HG03108 (cell line): ENCODE measurements around the gene ASAP2.

Source experiments
- ATAC-seq: cut with Tn5 transposase; IDR thresholded peaks from one replicate; pipeline ENCODE4 v1.9.1; 2021; ENCODE audit warnings: moderate library complexity; ENCODE audit not compliant: unreplicated experiment

ASAP2 gene

DNA sequence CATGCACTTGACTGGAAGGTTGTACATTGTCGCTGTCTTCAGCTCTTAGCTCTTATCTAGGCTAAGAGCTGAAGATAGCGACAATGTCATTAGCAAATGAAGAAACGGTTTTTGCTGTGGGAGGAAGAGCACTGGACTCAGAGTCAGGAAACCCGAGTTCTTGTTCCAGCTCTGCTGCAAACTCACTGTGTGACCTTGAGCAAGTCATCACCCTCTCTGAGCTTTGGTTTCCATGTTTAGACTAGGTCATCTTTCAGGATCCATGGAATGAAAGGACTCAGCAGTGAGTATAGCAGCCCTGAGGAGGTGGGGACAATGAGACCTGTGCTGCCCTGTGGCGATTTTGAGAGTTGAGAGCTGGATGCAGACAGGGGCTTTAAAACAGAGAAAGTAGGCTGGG lies 85.3 kb downstream of the ASAP2 start:
- no peak for ATAC-seq

DNA sequence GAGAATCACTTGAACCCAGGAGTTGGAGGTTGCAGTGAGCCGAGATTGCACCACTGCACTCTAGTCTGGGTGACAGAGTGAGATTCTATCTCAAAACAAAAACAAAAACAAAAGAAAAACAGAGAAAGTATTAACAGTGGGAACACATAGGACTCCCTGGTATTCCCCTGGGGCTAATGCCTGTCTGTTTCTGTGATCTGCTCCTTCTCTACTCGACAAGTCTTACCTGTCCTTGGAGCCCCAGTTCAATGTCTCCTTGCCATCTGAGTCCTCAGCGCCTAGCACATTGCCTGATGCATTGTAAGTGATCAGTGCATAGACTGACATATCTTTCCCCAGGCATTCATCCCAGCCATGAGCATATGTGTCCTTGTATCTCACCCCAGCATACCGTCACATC lies 85.8 kb downstream of the ASAP2 start:
- ATAC-seq: no peak

DNA sequence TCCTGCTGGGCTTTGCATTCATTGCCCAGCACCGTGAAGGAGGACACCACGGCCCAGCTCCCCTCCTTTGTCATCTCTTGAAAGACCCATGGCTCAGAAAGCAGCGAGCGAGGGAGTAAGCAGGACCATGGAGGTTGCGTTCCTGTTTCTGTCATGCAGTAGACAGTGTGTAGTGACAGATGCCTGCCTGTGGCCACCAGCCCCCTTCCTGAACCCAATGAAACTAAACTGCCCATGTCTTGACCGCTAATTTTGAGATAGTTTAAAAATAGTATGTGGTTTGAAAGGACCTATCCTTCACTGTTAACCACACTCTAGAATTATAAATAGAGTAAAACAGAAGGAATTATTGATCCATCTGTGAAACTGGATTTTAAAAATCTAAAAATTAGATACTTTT lies 88.2 kb downstream of the ASAP2 start:
- no peak for ATAC-seq

DNA sequence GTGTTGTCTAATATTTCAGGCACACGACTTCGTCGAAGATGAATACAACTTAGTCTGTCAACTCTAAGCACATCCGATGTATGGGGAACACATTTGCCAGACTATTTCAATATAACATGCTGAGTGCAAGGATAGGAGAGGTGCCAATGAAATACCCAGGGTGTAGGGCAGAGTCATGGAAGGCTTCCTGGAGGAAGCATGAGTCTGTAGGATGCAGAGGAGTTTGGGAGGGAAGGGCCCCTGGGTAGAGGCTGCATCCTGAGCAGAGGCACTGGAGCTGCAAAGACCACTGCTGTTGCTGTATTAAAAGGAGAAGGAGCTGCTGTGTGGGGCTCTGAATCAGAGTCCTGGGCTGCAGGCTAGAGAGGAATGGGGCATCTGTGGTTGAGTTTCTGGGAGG lies 89.9 kb downstream of the ASAP2 start:
- no peak for ATAC-seq

DNA sequence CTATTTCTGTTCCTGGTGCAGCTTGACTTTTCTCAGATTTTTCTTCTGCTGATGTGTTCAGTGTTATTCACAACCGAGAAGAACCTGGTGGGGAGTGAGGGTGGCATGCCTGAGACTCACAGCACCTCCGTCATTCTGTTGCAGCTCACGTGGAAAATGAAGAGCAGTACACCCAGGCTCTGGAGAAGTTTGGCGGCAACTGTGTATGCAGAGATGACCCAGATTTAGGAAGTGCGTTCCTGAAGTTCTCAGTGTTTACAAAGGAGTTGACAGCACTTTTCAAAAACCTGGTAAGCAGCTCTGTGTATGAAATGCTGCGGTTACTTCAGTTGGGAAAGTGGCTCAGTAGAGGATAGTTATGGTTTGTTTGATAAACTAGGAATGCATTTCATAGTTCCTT lies 90.5 kb downstream of the ASAP2 start:
- ATAC-seq: no peak

DNA sequence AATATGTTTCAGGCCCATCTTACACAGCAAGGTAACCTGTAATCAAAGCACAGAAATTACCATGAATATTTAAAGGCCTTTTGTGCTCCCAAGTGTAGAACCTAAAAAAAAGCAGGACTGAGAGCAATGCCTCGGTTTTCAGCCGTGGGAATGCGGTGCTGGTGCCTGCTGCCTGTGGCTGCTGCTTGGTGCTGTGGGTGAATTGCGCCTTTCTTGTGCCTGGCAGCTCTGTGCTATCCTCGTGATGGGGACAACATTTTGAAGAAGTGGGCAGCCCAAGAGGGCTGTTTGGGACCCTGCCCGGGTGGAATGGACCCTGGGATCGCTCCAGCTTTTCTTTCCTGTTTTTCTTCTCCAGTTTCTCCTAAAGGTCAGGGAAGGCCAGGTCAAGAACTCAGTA lies 91.2 kb downstream of the ASAP2 start:
- no peak for ATAC-seq

DNA sequence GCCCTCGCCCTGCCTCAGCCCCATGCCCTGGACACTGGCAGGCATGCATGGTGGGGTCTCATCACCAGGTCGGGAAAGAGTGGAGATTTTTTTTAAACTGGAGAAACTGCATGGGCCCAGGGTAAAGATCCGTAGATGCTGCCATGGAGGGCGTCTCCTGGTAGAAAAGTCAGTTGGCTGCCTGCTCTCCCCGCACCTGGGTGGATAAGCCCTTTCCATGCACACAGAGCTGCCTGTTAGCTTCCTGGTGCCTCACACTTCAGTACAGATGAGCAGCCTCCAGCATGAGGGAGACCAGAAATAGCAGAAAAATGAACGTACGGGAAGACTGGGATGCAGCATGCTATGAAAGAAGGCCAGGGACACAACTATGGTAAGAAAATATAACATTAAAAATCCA lies 92.0 kb downstream of the ASAP2 start:
- ATAC-seq: no peak

DNA sequence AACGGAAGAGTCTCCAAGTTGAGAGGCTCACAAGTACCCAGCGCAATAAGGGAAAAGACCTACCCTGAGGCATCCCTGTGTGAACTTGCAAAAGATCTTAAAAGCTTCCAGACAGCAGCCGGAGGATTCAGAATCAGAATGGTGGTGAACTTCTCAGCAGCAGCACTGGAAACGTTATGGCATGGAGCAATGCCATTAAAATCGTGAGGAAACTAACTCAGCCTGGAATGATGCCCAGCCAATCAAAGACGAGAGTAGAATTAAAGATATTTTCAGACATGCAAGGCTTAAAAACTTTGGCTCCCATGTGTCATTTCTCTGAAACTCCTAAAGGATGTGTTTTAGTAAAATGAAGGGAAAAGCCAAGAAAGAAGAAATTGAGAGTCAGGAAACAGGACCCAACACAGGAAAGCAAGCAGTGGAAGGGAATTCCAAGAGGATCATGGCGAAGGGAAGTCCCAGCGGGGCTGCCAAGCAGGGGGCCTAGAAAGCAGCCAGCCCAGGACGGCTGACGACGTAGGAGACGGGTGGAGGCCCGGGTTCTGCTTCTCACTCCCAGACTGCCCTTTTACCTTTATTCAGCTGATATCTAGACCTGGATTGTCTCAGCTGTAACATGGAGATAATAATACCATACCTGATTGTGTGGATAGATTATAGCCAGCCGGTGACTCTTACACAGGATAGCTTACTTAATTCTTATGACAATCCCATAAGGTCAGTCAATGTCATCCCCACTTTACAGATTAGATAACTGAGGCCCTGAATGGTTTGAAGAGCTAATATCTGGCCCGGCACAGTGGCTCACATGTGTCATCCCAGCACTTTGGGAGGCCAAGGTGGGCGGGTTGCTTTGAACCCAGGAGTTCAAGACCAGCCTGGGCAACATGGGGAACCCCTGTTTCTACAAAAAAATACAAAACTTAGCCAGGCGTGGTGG lies 92.8 kb downstream of the ASAP2 start:
- no peak for ATAC-seq

DNA sequence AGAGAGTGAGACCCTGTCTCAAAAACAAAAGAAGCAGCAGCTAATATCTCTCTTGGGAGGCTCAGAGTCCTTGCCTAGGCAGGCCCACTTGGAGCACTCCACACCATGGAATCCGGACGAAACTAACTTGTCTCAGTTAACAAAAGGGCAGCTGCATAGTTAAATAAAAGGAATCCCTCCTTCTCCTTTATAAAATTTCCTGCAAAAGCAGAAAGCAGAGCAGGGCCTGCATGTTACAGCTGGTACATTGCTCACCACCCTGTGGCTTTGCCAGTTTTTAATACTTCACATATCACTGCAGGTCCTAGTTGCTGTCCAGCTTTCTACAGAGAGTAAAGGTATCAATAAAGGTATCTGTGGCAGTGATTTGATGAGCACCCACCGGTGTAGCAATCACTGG lies 93.6 kb downstream of the ASAP2 start:
- ATAC-seq: no peak

DNA sequence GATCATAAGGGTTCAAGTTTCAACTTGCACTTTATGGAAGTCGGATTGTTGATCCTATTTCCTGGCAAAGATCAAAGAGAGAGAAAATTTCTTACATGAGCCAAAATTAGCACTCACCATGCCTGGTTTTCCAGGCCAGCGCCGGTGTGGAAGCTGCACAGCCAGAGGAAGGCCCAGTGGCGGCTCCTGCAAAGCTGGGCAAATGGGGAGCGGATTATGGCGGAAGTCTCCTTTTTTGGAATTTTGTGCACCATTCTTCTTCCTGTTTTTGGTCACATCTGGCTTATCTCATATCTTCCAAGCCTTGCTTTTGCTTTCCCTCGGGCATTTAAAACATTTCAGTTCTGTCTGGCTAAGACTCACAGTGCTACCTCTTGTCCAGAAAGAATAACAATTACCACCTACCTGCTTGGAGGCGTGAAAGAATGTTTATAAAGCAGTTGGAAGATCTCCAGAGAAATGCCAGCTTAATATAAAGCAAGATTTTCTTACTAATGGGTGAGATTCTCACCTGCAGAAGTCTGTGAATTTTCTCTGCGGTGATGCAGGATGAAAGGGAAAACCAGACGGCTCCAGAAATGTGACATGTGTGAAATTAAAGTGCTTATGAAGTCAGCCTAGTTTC lies 94.3 kb downstream of the ASAP2 start:
- ATAC-seq: no peak

DNA sequence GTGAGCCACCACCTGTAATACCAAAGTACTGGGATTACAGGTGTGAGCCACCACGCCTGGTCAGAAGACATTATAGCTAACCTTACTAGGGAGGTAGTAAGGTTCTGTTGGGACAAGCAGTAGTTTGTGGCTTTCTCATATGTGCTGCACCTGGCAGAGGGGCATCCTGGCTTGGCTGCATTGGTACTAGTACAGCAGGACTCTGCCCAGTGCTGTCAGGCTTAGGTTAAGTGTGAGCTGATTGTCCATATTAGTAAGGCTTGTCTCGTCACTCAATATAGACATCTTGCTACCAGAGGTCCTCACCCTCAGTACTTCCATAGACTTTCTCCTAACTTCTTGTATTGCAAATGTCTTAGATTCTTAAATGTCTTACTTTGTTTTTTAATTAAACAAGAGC lies 96.1 kb downstream of the ASAP2 start:
- ATAC-seq: no peak

DNA sequence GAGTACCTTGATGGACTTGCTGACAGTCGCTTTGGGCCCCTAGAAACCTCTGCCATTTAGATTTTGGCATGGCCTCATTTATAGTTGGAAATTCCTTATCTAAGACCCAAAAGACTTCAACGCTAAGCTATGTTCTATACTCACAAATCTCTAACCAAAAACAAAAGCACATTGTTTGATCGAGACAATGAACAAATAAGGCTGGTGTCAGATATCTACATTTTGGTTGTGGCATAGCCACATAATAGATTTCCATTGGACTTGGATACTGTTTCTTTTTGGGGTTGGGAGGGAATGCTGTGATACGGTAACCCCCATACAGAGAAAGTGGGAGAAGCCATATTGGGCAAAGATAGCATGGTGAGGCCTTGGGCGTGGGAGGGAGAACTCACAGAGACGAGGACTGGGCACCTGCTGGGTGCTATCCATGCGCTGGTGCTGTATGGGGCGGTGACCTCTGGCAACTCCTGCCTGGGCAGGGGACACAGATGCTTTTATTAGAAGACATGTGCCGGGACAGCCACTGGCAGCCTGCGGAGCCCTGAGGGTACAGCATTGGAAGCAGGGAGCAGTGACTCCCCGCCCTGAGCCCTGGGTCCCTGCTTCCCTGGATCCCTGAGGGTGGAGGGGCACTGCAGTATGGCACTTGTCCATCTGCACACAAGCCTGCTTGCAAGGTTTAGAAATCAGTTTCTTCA lies 97.1 kb downstream of the ASAP2 start:
- ATAC-seq: no peak

DNA sequence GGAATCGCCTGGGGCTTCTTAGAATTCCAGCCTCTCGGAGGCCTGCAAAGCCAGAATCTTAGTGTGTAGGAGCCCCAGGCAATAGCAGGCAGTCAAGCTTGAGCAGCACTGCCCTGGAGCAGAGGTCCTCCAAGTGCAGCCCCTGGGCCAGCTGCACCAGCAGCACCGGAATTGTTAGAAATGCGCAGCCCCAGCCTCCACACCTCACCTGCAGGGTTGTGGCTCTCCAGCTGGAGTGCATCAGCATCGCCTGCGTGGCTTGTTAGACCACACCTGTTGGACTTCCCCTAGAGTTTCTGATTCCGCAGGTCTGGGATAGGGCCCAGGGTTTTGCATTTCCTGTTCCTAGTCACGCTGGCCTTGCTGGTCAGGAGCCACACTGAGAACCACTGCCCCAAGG lies 100.3 kb downstream of the ASAP2 start:
- ATAC-seq: no peak

DNA sequence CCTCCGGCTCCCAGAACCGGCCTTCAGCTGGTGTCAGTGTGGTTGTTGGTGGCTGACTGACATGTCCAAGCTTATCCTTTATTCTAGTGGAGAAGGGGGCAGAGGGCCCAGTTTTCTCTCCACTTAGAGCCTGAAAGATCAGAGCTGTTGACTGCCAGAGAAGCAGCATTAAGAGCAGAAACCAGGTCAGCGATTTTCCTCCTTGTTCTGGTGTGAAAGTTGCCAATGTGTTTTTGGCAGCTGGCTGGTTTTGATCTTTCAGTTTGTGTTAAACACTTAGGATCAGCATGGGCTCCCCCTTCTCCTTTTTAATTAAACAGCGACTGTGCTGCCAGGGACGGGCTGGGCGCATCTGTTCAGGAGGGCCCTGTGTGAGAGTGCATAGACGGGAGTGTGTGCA lies 100.9 kb downstream of the ASAP2 start:
- ATAC-seq: no peak

DNA sequence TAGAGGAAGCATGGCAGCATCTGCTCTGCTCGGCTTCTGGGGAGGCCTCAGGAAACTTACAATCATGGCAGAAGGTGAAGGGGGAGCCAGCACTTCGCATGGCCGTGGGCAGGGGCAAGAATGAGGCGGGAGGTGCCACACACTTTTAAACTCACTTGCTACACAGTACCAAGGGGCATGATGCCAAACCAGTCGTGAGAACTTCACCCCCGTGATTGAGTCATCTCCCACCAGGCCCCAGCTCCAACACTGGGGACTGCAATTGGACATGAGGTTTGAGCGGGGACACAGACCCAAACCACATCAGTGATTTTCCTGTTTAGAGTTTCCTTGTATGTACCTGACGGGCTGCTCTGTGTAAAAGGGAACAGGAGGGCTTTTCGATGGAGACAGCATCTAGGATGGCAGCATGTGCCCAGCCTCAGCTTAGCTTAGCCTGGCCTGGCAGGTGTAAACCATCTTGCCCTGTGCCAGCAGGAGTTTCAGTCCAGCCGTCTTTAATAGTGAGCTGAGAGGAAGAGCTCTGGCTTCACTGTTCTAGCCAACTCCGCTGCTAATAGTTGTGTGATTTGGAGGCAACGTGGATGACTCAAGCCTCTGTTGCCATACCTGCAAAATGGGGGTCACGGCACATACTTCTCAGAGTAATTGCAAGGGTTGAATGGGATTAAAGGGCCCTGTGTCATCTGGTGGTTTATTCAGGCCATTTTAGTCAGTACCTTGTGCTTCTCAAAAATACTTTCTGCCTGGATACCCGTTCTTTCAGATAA lies 101.8 kb downstream of the ASAP2 start:
- no peak for ATAC-seq

DNA sequence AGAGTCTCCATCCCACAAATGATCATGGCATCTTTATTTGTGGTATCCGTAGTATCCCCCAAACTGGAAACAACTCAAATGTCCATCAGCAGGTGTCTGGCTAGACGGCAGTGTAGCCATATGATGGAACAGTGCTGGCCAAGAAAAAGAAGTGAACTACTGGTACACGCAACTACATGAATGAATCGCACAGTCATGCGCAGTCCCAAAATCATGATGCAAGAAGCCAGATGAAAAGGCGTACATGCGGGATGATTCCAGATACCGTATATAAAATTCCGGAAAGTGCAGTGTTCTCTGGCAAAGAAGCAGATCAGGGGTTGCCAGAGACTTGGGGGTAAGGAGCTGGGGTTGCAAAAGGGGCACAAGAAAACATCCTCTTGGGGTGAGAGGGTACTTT lies 102.5 kb downstream of the ASAP2 start:
- no peak for ATAC-seq

DNA sequence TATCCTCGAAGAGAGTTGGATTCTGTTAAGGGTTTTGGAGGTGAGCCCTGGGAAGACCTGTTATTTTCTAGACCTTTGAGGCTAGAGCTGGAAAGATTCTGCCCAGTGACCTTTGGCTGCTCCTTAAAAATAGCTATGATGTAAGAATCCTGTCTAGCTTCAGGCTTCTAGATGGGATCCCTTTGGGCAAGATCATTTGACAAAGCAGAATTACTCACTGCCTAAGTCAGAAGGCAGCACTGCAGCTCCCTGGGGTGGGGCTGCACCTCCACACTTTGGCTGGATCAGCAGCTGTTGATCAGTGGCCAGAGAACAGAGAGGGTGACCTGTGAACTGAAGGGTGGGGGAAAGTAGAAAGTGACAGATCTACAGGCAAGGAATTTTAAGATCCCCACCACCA lies 103.8 kb downstream of the ASAP2 start:
- ATAC-seq: no peak

DNA sequence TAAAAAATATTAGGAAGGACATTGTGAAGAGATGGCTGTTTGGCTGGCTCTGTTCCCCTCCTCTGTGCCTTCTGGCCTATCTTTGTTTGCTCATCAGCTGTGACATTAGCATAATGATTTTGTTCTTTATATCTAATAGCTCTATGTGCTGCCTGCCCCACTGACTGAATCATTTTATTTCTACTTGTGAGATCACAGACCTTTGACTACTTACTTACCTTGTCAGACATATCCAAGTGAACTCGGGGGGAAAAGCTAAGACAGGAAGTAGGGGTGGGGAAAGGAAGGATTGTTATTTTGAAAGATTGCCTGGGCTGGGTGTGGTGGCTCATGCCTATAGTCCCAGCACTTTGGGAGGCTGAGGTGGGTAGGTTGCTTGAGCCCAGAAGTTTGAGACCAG lies 104.2 kb downstream of the ASAP2 start:
- no peak for ATAC-seq

DNA sequence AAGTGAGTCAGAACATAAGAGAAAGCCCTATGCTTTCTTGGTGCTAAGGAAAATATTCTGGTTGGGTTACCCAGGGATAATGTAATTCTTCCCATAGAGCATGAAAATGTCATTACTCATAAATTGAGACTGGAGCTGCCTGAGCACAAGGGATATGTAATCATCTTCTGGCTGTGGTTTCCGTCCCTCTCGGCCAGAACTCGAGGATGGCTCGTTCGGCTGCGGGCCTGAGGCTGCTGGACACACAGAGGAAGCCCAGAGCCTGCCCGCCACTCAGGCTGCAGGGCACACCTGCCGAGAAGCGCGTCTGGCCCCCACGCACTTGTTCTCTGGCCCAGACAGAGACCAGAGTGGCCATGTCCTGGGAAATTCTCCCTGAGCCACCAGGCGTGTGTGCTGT lies 104.9 kb downstream of the ASAP2 start:
- no peak for ATAC-seq

DNA sequence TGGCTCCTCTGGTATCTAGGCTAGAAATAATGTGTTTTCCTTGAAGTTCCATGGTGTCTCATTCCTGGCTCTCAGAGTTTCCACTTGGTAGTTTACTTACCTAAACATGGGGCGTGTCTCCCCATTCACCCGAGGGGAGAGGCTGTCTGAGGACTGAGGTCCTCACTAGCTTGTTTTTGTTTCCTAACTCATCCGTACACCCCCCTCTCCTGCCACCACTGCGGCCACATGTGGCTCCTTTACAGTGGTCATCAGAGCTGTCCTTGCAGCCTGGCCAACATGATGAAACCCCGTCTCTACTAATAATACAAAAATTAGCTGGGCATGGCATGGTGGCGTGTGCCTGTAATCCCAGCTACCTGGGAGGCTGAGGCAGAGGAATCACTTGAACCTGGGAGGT lies 106.0 kb downstream of the ASAP2 start:
- ATAC-seq: no peak

DNA sequence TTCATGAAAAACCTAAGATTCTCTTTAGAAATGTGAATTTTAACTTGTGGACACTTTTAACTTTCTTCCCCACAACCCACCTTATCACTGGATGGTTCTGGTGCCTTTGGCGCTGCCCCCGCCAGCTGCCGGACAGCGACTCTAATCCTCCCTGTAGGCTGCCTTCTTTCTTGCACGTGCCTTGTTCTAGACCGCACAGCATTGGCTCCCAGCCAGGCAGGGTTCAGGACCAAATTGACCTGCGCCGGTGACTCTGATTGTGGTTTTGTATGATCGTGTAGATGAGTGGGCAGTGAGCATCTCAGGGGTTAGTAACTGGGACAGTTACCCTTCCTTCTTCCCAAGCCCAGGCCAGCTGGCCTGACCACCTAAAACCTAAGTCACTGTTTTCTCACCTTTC lies 106.8 kb downstream of the ASAP2 start:
- ATAC-seq: no peak
